ENCODE results near the gene ARHGAP8.
A peak's percentile ranks its signal among the peaks of the same experiment; 100 is the strongest.
"Not testable (repeated sequence)": the region's sequence is repeated elsewhere in the genome, so short reads cannot be mapped to it uniquely, and the experiment has no call there.

The ARHGAP8 gene

GRCh38 chr22:44739024-44739423 lies 13.4 kb upstream of the ARHGAP8 start:
- no peak overlapping the region for H3K4me3 ChIP-seq (ENCODE audit: low read length)
- DNase-seq (ENCODE audit: low read depth): no peak
- no peak for TF ChIP-seq CTCF (IDR thresholded peaks at IDR 0.05; ENCODE audit: insufficient read depth, low read depth, low read length, missing control alignments)

- not testable (repeated sequence) for H3K4me3 ChIP-seq (ENCODE audit: low read length)
- peak; percentile 81 for DNase-seq (ENCODE audit: low read depth)
These were observed 12.7 kb upstream of the ARHGAP8 start for GRCh38 chr22:44739666-44740065.

- TF ChIP-seq CTCF (IDR thresholded peaks at IDR 0.05; ENCODE audit: insufficient read depth, low read depth, low read length, missing control alignments): no peak
- DNase-seq (ENCODE audit: low read depth): no peak
- H3K4me3 ChIP-seq (ENCODE audit: low read length): no peak overlapping the region
These were observed 12.1 kb upstream of the ARHGAP8 start for GRCh38 chr22:44740307-44740706.

GRCh38 chr22:44741929-44742328 lies 10.4 kb upstream of the ARHGAP8 start:
- TF ChIP-seq CTCF (IDR thresholded peaks at IDR 0.05; ENCODE audit: insufficient read depth, low read depth, low read length, missing control alignments): no peak
- no peak overlapping the region for H3K4me3 ChIP-seq (ENCODE audit: low read length)
- DNase-seq (ENCODE audit: low read depth): no peak

- no peak overlapping the region for H3K4me3 ChIP-seq (ENCODE audit: low read length)
- DNase-seq (ENCODE audit: low read depth): no peak
- no peak for TF ChIP-seq CTCF (IDR thresholded peaks at IDR 0.05; ENCODE audit: insufficient read depth, low read depth, low read length, missing control alignments)
These were observed 9.1 kb upstream of the ARHGAP8 start for GRCh38 chr22:44743247-44743646.

- no peak overlapping the region for H3K4me3 ChIP-seq (ENCODE audit: low read length)
- DNase-seq (ENCODE audit: low read depth): no peak
- TF ChIP-seq CTCF (IDR thresholded peaks at IDR 0.05; ENCODE audit: insufficient read depth, low read depth, low read length, missing control alignments): no peak
These were observed 8.6 kb upstream of the ARHGAP8 start for GRCh38 chr22:44743804-44744211.

GRCh38 chr22:44745853-44746789 lies 6.3 kb upstream of the ARHGAP8 start:
- TF ChIP-seq CTCF (IDR thresholded peaks at IDR 0.05; ENCODE audit: insufficient read depth, low read depth, low read length, missing control alignments): no peak
- DNase-seq (ENCODE audit: low read depth): no peak
- no peak overlapping the region for H3K4me3 ChIP-seq (ENCODE audit: low read length)

GRCh38 chr22:44747784-44748127 lies 4.6 kb upstream of the ARHGAP8 start:
- not testable (repeated sequence) for H3K4me3 ChIP-seq (ENCODE audit: low read length); DNase-seq (ENCODE audit: low read depth)
